ENCODE measurements around the gene OOSP4B.

GRCh38 chr11:59990421-59990820 lies 26.6 kb upstream of the OOSP4B start:
- TF ChIP-seq CTCF (conservative IDR thresholded peaks at IDR 0.05; ENCODE audit: low read length) (no peak), EZH2phosphoT487 (IDR thresholded peaks at IDR 0.05; ENCODE audit: borderline replicate concordance, low read depth, low read length) (no peak)

All from OCI-LY7 (cell line).